Mesangial cell (primary cell): ENCODE data around the gene BTK. TPM values are rescaled to one million over a fixed set of nuclear protein-coding genes. Genes with fewer than 3 reads are reported as not detected.

Experiments
- total RNA-seq: library from RNA; depleted of rRNA; stranded (reverse); fragments of >200 nt; gene quantifications from 2 replicates; pipeline ENCODE4 v1.2.3, GENCODE V29; 2015

BTK gene
- total RNA-seq = under 0.01 TPM in 1 of 2 replicates, not detected in the other

GRCh38 chrX:101385795-101386541 is at the start of gene BTK:
Gene BTK (minus strand): TSS chrX:101386191. CDS start chrX:101375284, 10,907 bp downstream.

GRCh38 chrX:101407748-101408531 is 21.9 kb upstream of the BTK start, which contains the start of the genes GLA and HNRNPH2:
Gene GLA (minus strand): TSS chrX:101407925. CDS start chrX:101407903, 22 bp downstream.
Gene HNRNPH2 (plus strand): TSS chrX:101408222. CDS start chrX:101411989, 3,767 bp downstream.

GRCh38 chrX:101390664-101391525 is 4.9 kb upstream of the BTK start, which contains the start of gene RPL36A:
Gene RPL36A (plus strand): TSS chrX:101391011. CDS start chrX:101391044, 33 bp downstream.

GRCh38 chrX:101348452-101349192 is 37.4 kb downstream of the BTK start, which contains the start of gene TIMM8A:
Gene TIMM8A (minus strand): TSS chrX:101348742. CDS start chrX:101348664, 78 bp downstream.

Other genes with a start within 250 kb of the BTK start
- 0.51 and 1.1 TPM in 2 replicates for gene DRP2, start 166.4 kb downstream of the BTK start, total RNA-seq
- gene TAF7L, start 94.9 kb downstream of the BTK start, total RNA-seq = under 0.01 and 0.33 TPM in 2 replicates
- gene TIMM8A, start 37.4 kb downstream of the BTK start, total RNA-seq = 3.5 and 8.1 TPM in 2 replicates
- 359 and 1,026 TPM in 2 replicates for gene RPL36A, start 4.8 kb upstream of the BTK start, total RNA-seq
- gene GLA, start 21.7 kb upstream of the BTK start, total RNA-seq = 15.0 and 41.7 TPM in 2 replicates
- gene HNRNPH2, start 22.0 kb upstream of the BTK start, total RNA-seq = 28.7 and 29.7 TPM in 2 replicates
- 2.0 and 2.7 TPM in 2 replicates for gene ARMCX4, start 99.3 kb upstream of the BTK start, total RNA-seq
- gene ARMCX1, start 164.4 kb upstream of the BTK start, total RNA-seq = 10.9 and 14.6 TPM in 2 replicates
- 18.7 and 27.4 TPM in 2 replicates for gene ARMCX6, start 231.8 kb upstream of the BTK start, total RNA-seq
- gene ARMCX3, start 237.0 kb upstream of the BTK start, total RNA-seq = 12.7 and 19.3 TPM in 2 replicates